Caco-2 (cell line): ENCODE results near the gene OR2M5. TPM values are rescaled to one million over a fixed set of nuclear protein-coding genes. Genes with fewer than 3 reads are reported as not detected.

Experiments
- BruUV-seq: library from RNA; stranded (reverse); fragments of 400-500 nt; replicated peaks from 2 replicates; lab custom pipeline; 2021; lab: Mats Ljungman, UMichigan
- CTCF ChIA-PET: fragments of 300-600 bp; sonication (Branson Sonifier 250); formaldehyde crosslinking; loops from one replicate; lab custom pipeline; 2022; ENCODE audit warnings: antibody characterized with exemption; lab: Charles Lee
- POLR2A ChIA-PET: fragments of 300-600 bp; sonication (Branson Sonifier 250); formaldehyde crosslinking; loops from one replicate; lab custom pipeline; 2022; ENCODE audit warnings: antibody characterized with exemption; lab: Charles Lee
- DNase-seq, 2 experiments: peaks; one replicate each; pipeline versions ENCODE4 v3.0.0 to v3.0.0-alpha.2; 2020 to 2022
- H3K27me3 ChIP-seq: replicated peaks from 2 replicates; pipeline ENCODE4 v1.6.0; 2011; ENCODE audit warnings: low read length; ENCODE audit not compliant: control insufficient read depth, insufficient read depth
- H3K36me3 ChIP-seq: 2 replicates; pipeline ENCODE4 v1.5.1; 2011; ENCODE audit warnings: low read length; ENCODE audit not compliant: control insufficient read depth, insufficient read depth
- H3K4me1 ChIP-seq: fragments of 250-450 bp; sonication (Bioruptor Pico); 2 replicates; pipeline ENCODE4 v1.5.1; 2020; ENCODE audit warnings: mild to moderate bottlenecking
- H3K4me3 ChIP-seq: 2 replicates; pipeline ENCODE4 v1.5.1; 2011; ENCODE audit warnings: low read depth, mild to moderate bottlenecking, control low read depth, low read length
- H3K9me3 ChIP-seq: fragments of 250-450 bp; sonication (Bioruptor Pico); 2 replicates; pipeline ENCODE4 v1.5.1; 2020; ENCODE audit warnings: mild to moderate bottlenecking, moderate library complexity
- H3K27ac Mint-ChIP-seq: one replicate; pipeline ENCODE4 v1.8.0; 2022; ENCODE audit warnings: mixed read lengths; ENCODE audit not compliant: unreplicated experiment
- H3K27me3 Mint-ChIP-seq: one replicate; pipeline ENCODE4 v1.8.0; 2022; ENCODE audit warnings: mixed read lengths; ENCODE audit not compliant: insufficient read depth, unreplicated experiment
- H3K36me3 Mint-ChIP-seq: one replicate; pipeline ENCODE4 v1.8.0; 2022; ENCODE audit warnings: mild to moderate bottlenecking, mixed read lengths; ENCODE audit not compliant: insufficient read depth, unreplicated experiment
- H3K4me1 Mint-ChIP-seq: one replicate; pipeline ENCODE4 v1.8.0; 2022; ENCODE audit warnings: low read depth, mixed read lengths; ENCODE audit not compliant: unreplicated experiment
- H3K4me3 Mint-ChIP-seq: one replicate; pipeline ENCODE4 v1.8.0; 2022; ENCODE audit warnings: mild to moderate bottlenecking, moderate library complexity, mixed read lengths; ENCODE audit not compliant: unreplicated experiment
- H3K9me3 Mint-ChIP-seq: one replicate; pipeline ENCODE4 v1.8.0; 2022; ENCODE audit warnings: mixed read lengths; ENCODE audit not compliant: unreplicated experiment
- intact Hi-C: fragments of 100-400 bp; cut with micrococcal nuclease; formaldehyde crosslinking; loops from one replicate; pipeline ENCODE4 v1.10.0; 2022; ENCODE audit not compliant: unreplicated experiment
- total RNA-seq: library from RNA; stranded (reverse); gene quantifications from 2 replicates; pipeline ENCODE4 v1.2.3, GENCODE V29; 2022
- TF ChIP-seq, protein P1 (sequence below), 2 experiments: fragments of 200-600 bp in 1 of 2; IDR thresholded peaks; 1 replicate in 1 of 2; 2 replicates in 1 of 2; pipeline versions ENCODE4 v1.5.1 to v1.8.0; 2011 to 2022; ENCODE audit warnings: antibody characterized with exemption in 1 of 2, control low read depth in 1 of 2, inconsistent platforms in 1 of 2, low read depth in 1 of 2, low read length in 1 of 2, mild to moderate bottlenecking in 1 of 2, moderate library complexity in 1 of 2; ENCODE audit not compliant: insufficient read depth in 1 of 2, severe bottlenecking in 1 of 2, unreplicated experiment in 1 of 2

The OR2M5 gene
- total RNA-seq, 1 experiment from 2014 or later: not detected

DNA sequence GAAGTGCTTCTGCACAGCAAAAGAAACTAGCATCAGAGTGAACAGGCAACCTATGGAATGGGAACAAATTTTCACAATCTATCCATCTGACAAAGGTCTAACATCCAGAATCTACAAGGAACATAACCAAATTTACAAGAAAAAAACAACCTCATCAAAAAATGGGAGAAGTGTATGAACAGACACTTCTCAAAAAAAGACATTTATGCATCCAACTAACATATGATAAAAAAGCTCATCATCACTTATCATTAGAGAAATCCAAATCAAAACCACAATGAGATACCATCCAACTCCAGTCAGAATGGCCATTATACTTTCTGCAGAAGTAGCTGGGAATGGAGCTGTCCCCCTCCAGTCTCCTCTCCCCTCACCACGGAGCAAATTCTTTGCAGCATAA is 49.2 kb downstream of the OR2M5 start:
- Histone ChIP-seq H3K9me3 (0 out of 2 replicates have a peak, but pooled peaks cover 3% of the 10 kb centered on the region), H3K36me3 (no peaks in the 10 kb centered on the region), H3K27me3 (no peaks in the 10 kb centered on the region), H3K4me3 (no peak overlapping the region), H3K4me1 (no peaks in the 10 kb centered on the region)
- TF ChIP-seq, protein P1, sequence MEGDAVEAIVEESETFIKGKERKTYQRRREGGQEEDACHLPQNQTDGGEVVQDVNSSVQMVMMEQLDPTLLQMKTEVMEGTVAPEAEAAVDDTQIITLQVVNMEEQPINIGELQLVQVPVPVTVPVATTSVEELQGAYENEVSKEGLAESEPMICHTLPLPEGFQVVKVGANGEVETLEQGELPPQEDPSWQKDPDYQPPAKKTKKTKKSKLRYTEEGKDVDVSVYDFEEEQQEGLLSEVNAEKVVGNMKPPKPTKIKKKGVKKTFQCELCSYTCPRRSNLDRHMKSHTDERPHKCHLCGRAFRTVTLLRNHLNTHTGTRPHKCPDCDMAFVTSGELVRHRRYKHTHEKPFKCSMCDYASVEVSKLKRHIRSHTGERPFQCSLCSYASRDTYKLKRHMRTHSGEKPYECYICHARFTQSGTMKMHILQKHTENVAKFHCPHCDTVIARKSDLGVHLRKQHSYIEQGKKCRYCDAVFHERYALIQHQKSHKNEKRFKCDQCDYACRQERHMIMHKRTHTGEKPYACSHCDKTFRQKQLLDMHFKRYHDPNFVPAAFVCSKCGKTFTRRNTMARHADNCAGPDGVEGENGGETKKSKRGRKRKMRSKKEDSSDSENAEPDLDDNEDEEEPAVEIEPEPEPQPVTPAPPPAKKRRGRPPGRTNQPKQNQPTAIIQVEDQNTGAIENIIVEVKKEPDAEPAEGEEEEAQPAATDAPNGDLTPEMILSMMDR (IDR thresholded peaks at IDR 0.05; ENCODE audit: insufficient read depth in 1 of 2, low read depth in 1 of 2, low read length in 1 of 2, severe bottlenecking in 1 of 2, unreplicated experiment in 1 of 2): no peak
- BruUV-seq: no TSS peak
- H3K4me3 Mint-ChIP-seq: no peak overlapping the region
- CTCF ChIA-PET: no interaction called here
- no peaks in the 10 kb centered on the region for H3K27me3 Mint-ChIP-seq
- no peaks in the 10 kb centered on the region for H3K36me3 Mint-ChIP-seq
- H3K9me3 Mint-ChIP-seq: peaks cover 26% of the 10 kb centered on the region
- no peak overlapping the region for H3K27ac Mint-ChIP-seq
- intact Hi-C loops: no loop called here
- no peak for DNase-seq
- H3K4me1 Mint-ChIP-seq: no peaks in the 10 kb centered on the region
- POLR2A ChIA-PET: no interaction called here

Other genes with a start within 250 kb of the OR2M5 start
- not detected in 2 replicates for gene OR2W3, start 249.6 kb upstream of the OR2M5 start, total RNA-seq
- gene OR2T8, start 224.9 kb upstream of the OR2M5 start, total RNA-seq: not detected in 2 replicates
- gene OR2AJ1, start 220.3 kb upstream of the OR2M5 start, total RNA-seq: not detected in 2 replicates
- gene OR2L8, start 196.3 kb upstream of the OR2M5 start, total RNA-seq: not detected in 2 replicates
- gene OR2AK2, start 179.9 kb upstream of the OR2M5 start, total RNA-seq: not detected in 2 replicates
- not detected in 2 replicates for gene OR2L5, start 131.5 kb upstream of the OR2M5 start, total RNA-seq
- 0.16 TPM in 2 replicates for gene OR2L2, start 115.1 kb upstream of the OR2M5 start, total RNA-seq
- not detected in 2 replicates for gene OR2L3, start 98.3 kb upstream of the OR2M5 start, total RNA-seq
- gene OR2L13, start 50.0 kb upstream of the OR2M5 start, total RNA-seq: not detected in 2 replicates
- not detected in 2 replicates for gene OR2M2, start 29.7 kb downstream of the OR2M5 start, total RNA-seq
- gene OR2M3, start 52.1 kb downstream of the OR2M5 start, total RNA-seq: not detected in 2 replicates
- not detected in 2 replicates for gene OR2M4, start 86.3 kb downstream of the OR2M5 start, total RNA-seq
- not detected in 2 replicates for gene OR2T33, start 132.8 kb downstream of the OR2M5 start, total RNA-seq
- not detected in 2 replicates for gene OR2T12, start 158.3 kb downstream of the OR2M5 start, total RNA-seq
- gene OR2M7, start 179.4 kb downstream of the OR2M5 start, total RNA-seq: not detected in 2 replicates
- not detected in 2 replicates for gene OR14C36, start 203.6 kb downstream of the OR2M5 start, total RNA-seq
- gene OR2T4, start 216.5 kb downstream of the OR2M5 start, total RNA-seq: not detected in 2 replicates
- not detected in 2 replicates for gene OR2T6, start 230.6 kb downstream of the OR2M5 start, total RNA-seq